Pancreas (tissue), 10 donors: ENCODE measurements around the gene KLK13. TPM values are rescaled to one million over a fixed set of nuclear protein-coding genes. Genes with fewer than 3 reads are reported as not detected.

Experiments used
- ATAC-seq, 4 donors: fragments of 200-7000 bp; cut with Tn5 transposase; one replicate each; pipeline versions ENCODE4 v1.8.0 to v1.9.1; 2020; ENCODE audit warnings: mild to moderate bottlenecking in 4 of 4, moderate library complexity in 4 of 4
- DNase-seq, 6 donors: peaks; one replicate each; pipeline ENCODE4 v3.0.0-alpha.2; 2020
- FAIRE-seq: peaks from 2 replicates; lab custom pipeline; 2012; peaks lifted over from hg19 to GRCh38; lab: Jason Lieb, UNC
- H3K27ac ChIP-seq, 4 donors: fragments of 200-600 bp; sonication (generic); 1 replicate in 3 of 4; 2 replicates in 1 of 4; pipeline versions ENCODE4 v1.5.0 to v1.8.0; 2020
- H3K27me3 ChIP-seq, 4 donors: fragments of 200-600 bp; one replicate each; pipeline ENCODE4 v1.8.0; 2021
- H3K36me3 ChIP-seq, 3 donors: fragments of 200-600 bp; sonication (generic) in 1 of 3; one replicate each; pipeline versions ENCODE4 v1.5.0 to v1.8.0; 2020 to 2021
- H3K4me1 ChIP-seq, 3 donors: fragments of 200-600 bp; one replicate each; pipeline ENCODE4 v1.8.0; 2021
- H3K4me3 ChIP-seq, 4 donors: fragments of 200-600 bp; sonication (generic) in 2 of 4; one replicate each; pipeline versions ENCODE4 v1.5.0 to v1.8.0; 2020 to 2021
- H3K9me3 ChIP-seq, 4 donors: fragments of 200-600 bp; one replicate each; pipeline ENCODE4 v1.8.0; 2021
- WGBS, 2 donors: extraction: QIAGEN DNeasy Blood & Tissue Kit; methylation state at CpG; one replicate each; pipeline ENCODE4 v1.1.7; 2013; 5-methylcytosine and 5-hydroxymethylcytosine counted together
- intact Hi-C, 3 donors: fragments of 100-400 bp; cut with DNase I; formaldehyde crosslinking; loops; one replicate each; pipeline versions ENCODE4 v1.11.1 to v1.14.2; 2022
- polyA plus RNA-seq, 2 donors: library from polyadenylated mRNA; stranded (reverse); fragments of 200-250 nt; gene quantifications; one replicate each; pipeline ENCODE4 v1.2.3, GENCODE V29; 2013
- total RNA-seq, 6 donors: library from RNA; stranded (reverse); fragmentation: NEBNext Ultra II Directional in 4 of 6; extraction: Animal tissue kit (Norgen Biotek cat#: 25700) in 4 of 6; gene quantifications; one replicate each; pipeline versions ENCODE4 v1.2.1 to v1.2.4, GENCODE V29; 2021 to 2023
- TF ChIP-seq, protein P1 (sequence below), 4 donors: fragments of 200-600 bp; sonication (generic) in 3 of 4; IDR thresholded peaks; one replicate each; pipeline versions ENCODE4 v1.5.0 to v1.8.0; 2021; ENCODE audit warnings: antibody characterized with exemption in 4 of 4
- donor health status: healthy with polysubstance abuse.
- donor health status: DM: no; HTN: no; CAD: no; lungs with moderate emphysema.
- donor health status: DM: no; HTN: no; CAD: no.
- donor health status: control.
- donor health status: control.
- donor health status: Bipolar disorder and iron deficiency.
- donor health status: DM: yes; HTN: yes; CAD: no.
- donor health status: DM: no; HTN: no; CAD: no.
- donor health status: DM: no; HTN: no; CAD: no.
- donor health status: DM: yes; HTN: yes; CAD: no.

KLK13 gene
- total and polyA plus RNA-seq, 8 donors, result 0.59 to 6.4 (median 2.7) TPM; not detected in 1

DNA sequence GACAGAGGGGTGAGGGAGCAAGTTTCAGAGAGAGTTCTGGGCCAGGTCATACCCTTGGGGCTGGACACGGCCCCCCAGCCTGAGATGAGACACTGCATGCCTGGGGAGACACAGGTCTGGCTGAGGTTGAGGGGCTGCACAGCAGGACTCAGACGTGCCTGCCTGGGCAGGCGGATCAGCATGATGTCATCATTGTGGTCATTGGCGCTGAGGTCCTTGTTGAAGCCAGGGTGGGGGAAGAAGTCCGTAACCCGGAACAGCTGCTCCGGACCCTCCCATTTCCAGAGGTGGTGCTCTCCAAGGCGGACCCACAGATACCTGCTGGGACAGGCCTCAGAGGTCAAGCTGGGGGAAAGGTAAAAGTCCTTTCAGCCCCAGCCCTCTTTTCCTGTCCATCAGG is 58.5 kb downstream of the KLK13 start:
- Histone ChIP-seq H3K27me3 (peaks cover 0 to 15% (median 0%) of the 10 kb centered on the region in 4 donors), H3K9me3 (no peaks in the 10 kb centered on the region), H3K4me1 (no peaks in the 10 kb centered on the region), H3K27ac (no peak overlapping the region), H3K4me3 (no peak overlapping the region), H3K36me3 (no peaks in the 10 kb centered on the region)
- DNase-seq, result no peak
- no peak for ATAC-seq
- WGBS, 2 donors, result 36 to 38% methylated on average over 8 of the region's 8 CpGs
- intact Hi-C loops, result no loop called here
- TF ChIP-seq, protein P1, sequence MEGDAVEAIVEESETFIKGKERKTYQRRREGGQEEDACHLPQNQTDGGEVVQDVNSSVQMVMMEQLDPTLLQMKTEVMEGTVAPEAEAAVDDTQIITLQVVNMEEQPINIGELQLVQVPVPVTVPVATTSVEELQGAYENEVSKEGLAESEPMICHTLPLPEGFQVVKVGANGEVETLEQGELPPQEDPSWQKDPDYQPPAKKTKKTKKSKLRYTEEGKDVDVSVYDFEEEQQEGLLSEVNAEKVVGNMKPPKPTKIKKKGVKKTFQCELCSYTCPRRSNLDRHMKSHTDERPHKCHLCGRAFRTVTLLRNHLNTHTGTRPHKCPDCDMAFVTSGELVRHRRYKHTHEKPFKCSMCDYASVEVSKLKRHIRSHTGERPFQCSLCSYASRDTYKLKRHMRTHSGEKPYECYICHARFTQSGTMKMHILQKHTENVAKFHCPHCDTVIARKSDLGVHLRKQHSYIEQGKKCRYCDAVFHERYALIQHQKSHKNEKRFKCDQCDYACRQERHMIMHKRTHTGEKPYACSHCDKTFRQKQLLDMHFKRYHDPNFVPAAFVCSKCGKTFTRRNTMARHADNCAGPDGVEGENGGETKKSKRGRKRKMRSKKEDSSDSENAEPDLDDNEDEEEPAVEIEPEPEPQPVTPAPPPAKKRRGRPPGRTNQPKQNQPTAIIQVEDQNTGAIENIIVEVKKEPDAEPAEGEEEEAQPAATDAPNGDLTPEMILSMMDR (IDR thresholded peaks at IDR 0.05), result no peak
- no peak for FAIRE-seq

Other genes starting within 250 kb of the KLK13 start
- gene KLK1, start 241.3 kb downstream of the KLK13 start, total RNA-seq, result 1,000 to 10,000 TPM in 3 of 6 donors, 100 to 1,000 TPM in 3; 607 to 1,981 (median 1,041) TPM
- 100 to 1,000 TPM; 683 to 756 TPM for gene KLK1, start 241.3 kb downstream of the KLK13 start, polyA plus RNA-seq
- not detected for gene KLK15, start 231.5 kb downstream of the KLK13 start, total RNA-seq
- gene KLK15, start 231.5 kb downstream of the KLK13 start, polyA plus RNA-seq, result under 1 TPM; 0.07 to 0.27 TPM
- not detected for gene KLK3, start 210.2 kb downstream of the KLK13 start, total RNA-seq
- gene KLK3, start 210.2 kb downstream of the KLK13 start, polyA plus RNA-seq, result under 1 TPM; 0.05 to 0.27 TPM
- gene KLK2, start 191.7 kb downstream of the KLK13 start, total RNA-seq, result not detected
- under 1 TPM; 0.09 to 0.27 TPM for gene KLK2, start 191.7 kb downstream of the KLK13 start, polyA plus RNA-seq
- gene KLK4, start 153.7 kb downstream of the KLK13 start, total RNA-seq, result under 1 TPM in 1 of 6 donors, not detected in 5; 0.41 TPM
- gene KLK4, start 153.7 kb downstream of the KLK13 start, polyA plus RNA-seq, result not detected
- not detected for gene KLK5, start 112.1 kb downstream of the KLK13 start, total RNA-seq
- gene KLK5, start 112.1 kb downstream of the KLK13 start, polyA plus RNA-seq, result under 1 TPM in 1 of 2 donors, not detected in 1; 0.11 TPM
- gene KLK6, start 95.5 kb downstream of the KLK13 start, total RNA-seq, result not detected
- gene KLK6, start 95.5 kb downstream of the KLK13 start, polyA plus RNA-seq, result not detected
- not detected for gene KLK7, start 81.2 kb downstream of the KLK13 start, total RNA-seq
- gene KLK7, start 81.2 kb downstream of the KLK13 start, polyA plus RNA-seq, result under 1 TPM in 1 of 2 donors, not detected in 1; 0.46 TPM
- gene KLK8, start 63.5 kb downstream of the KLK13 start, total RNA-seq, result not detected
- gene KLK8, start 63.5 kb downstream of the KLK13 start, polyA plus RNA-seq, result not detected
- gene KLK10, start 45.4 kb downstream of the KLK13 start, total RNA-seq, result 1 to 10 TPM in 1 of 6 donors, under 1 TPM in 5; 0.15 to 1.7 (median 0.44) TPM
- under 1 TPM; 0.53 to 0.63 TPM for gene KLK10, start 45.4 kb downstream of the KLK13 start, polyA plus RNA-seq
- gene KLK11, start 38.5 kb downstream of the KLK13 start, total RNA-seq, result 10 to 100 TPM in 4 of 6 donors, 1 to 10 TPM in 2; 6.7 to 24.2 (median 11.4) TPM
- gene KLK11, start 38.5 kb downstream of the KLK13 start, polyA plus RNA-seq, result 10 to 100 TPM; 15.5 to 28.9 TPM
- not detected for gene KLK12, start 30.1 kb downstream of the KLK13 start, total RNA-seq
- gene KLK12, start 30.1 kb downstream of the KLK13 start, polyA plus RNA-seq, result not detected
- under 1 TPM in 3 of 6 donors, not detected in 3; 0.20 to 0.32 (median 0.31) TPM for gene KLK14, start 17.8 kb upstream of the KLK13 start, total RNA-seq
- under 1 TPM; 0.61 to 0.77 TPM for gene KLK14, start 17.8 kb upstream of the KLK13 start, polyA plus RNA-seq
- gene CTU1, start 43.3 kb upstream of the KLK13 start, total RNA-seq, result 1 to 10 TPM; 2.9 to 8.2 (median 4.0) TPM
- gene CTU1, start 43.3 kb upstream of the KLK13 start, polyA plus RNA-seq, result 1 to 10 TPM; 1.4 to 3.2 TPM
- 1 to 10 TPM in 3 of 6 donors, under 1 TPM in 3; 0.19 to 4.1 (median 1.2) TPM for gene SIGLEC9, start 59.8 kb upstream of the KLK13 start, total RNA-seq
- 1 to 10 TPM in 1 of 2 donors, under 1 TPM in 1; 0.80 to 1.0 TPM for gene SIGLEC9, start 59.8 kb upstream of the KLK13 start, polyA plus RNA-seq
- 1 to 10 TPM in 2 of 6 donors, under 1 TPM in 4; 0.12 to 3.0 (median 0.45) TPM for gene SIGLEC7, start 77.2 kb upstream of the KLK13 start, total RNA-seq
- gene SIGLEC7, start 77.2 kb upstream of the KLK13 start, polyA plus RNA-seq, result under 1 TPM; 0.12 to 0.23 TPM
- gene CD33, start 160.0 kb upstream of the KLK13 start, total RNA-seq, result 1 to 10 TPM in 3 of 6 donors, under 1 TPM in 3; 0.28 to 6.3 (median 1.5) TPM
- gene CD33, start 160.0 kb upstream of the KLK13 start, polyA plus RNA-seq, result under 1 TPM; 0.61 to 0.75 TPM
- gene SIGLECL1, start 186.0 kb upstream of the KLK13 start, total RNA-seq, result not detected
- gene SIGLECL1, start 186.0 kb upstream of the KLK13 start, polyA plus RNA-seq, result not detected
- gene IGLON5, start 246.6 kb upstream of the KLK13 start, total RNA-seq, result under 1 TPM in 2 of 6 donors, not detected in 4; 0.06 to 0.09 TPM
- gene IGLON5, start 246.6 kb upstream of the KLK13 start, polyA plus RNA-seq, result under 1 TPM; 0.07 to 0.08 TPM